Large intestine (tissue), 3 donors: ENCODE results near the gene MROH2A. TPM values are rescaled to one million over a fixed set of nuclear protein-coding genes. Genes with fewer than 3 reads are reported as not detected.

Experiments used
- DNase-seq, 2 donors: peaks; one replicate each; pipeline versions ENCODE4 v3.0.0 to v3.0.0-alpha.2; 2013
- H3K27ac ChIP-seq: one replicate; pipeline ENCODE4 v1.5.1; 2013; ENCODE audit warnings: low read length
- H3K27me3 ChIP-seq: 2 replicates; pipeline ENCODE4 v1.6.1; 2013; ENCODE audit warnings: low read length; ENCODE audit not compliant: control insufficient read depth, insufficient read depth
- H3K36me3 ChIP-seq: 2 replicates; pipeline ENCODE4 v1.6.1; 2013; ENCODE audit warnings: low read length; ENCODE audit not compliant: control insufficient read depth, insufficient read depth
- H3K4me1 ChIP-seq: one replicate; pipeline ENCODE4 v1.6.1; 2013; ENCODE audit warnings: low read length; ENCODE audit not compliant: control insufficient read depth, insufficient read depth
- H3K4me3 ChIP-seq: one replicate; pipeline ENCODE4 v1.5.1; 2013; ENCODE audit warnings: low read length
- H3K9me3 ChIP-seq: one replicate; pipeline ENCODE4 v1.6.1; 2013; ENCODE audit warnings: mild to moderate bottlenecking, low read depth, low read length, moderate library complexity; ENCODE audit not compliant: control insufficient read depth
- WGBS: methylation state at CpG from one replicate; pipeline ENCODE4 v1.1.5; 2013; ENCODE audit warnings: low lambda C conversion rate; ENCODE audit not compliant: insufficient coverage; 5-methylcytosine and 5-hydroxymethylcytosine counted together
- polyA plus RNA-seq: library from polyadenylated mRNA; unstranded; fragments of 120-200 nt; gene quantifications from one replicate; pipeline ENCODE4 v1.2.1, GENCODE V29; 2013

Gene MROH2A
- polyA plus RNA-seq, 1 donor, result 0.16 TPM

GRCh38 chr2:233766416-233766815 is 11.7 kb upstream of the MROH2A start:
- Histone ChIP-seq H3K27ac (no peak overlapping the region), H3K27me3 (no peaks in the 10 kb centered on the region), H3K9me3 (peaks cover 3% of the 10 kb centered on the region), H3K36me3 (no peaks in the 10 kb centered on the region), H3K4me1 (peaks cover 23% of the 10 kb centered on the region), H3K4me3 (no peak overlapping the region)
- WGBS, result no CpG with 5 or more reads among the region's 4 CpGs
- DNase-seq, result no peak

GRCh38 chr2:233768076-233768475 is 10.1 kb upstream of the MROH2A start:
- DNase-seq, result no peak
- peaks cover 16% of the 10 kb centered on the region for H3K4me1 ChIP-seq
- H3K27me3 ChIP-seq, result no peaks in the 10 kb centered on the region
- no peaks in the 10 kb centered on the region for H3K36me3 ChIP-seq
- WGBS, result 100% methylated on average over 1 of the region's 4 CpGs
- H3K27ac ChIP-seq, result no peak overlapping the region
- H3K9me3 ChIP-seq, result peaks cover 3% of the 10 kb centered on the region
- H3K4me3 ChIP-seq, result no peak overlapping the region

GRCh38 chr2:233769260-233769659 is 8.9 kb upstream of the MROH2A start:
- H3K9me3 ChIP-seq, result peaks cover 3% of the 10 kb centered on the region
- H3K27ac ChIP-seq, result no peak overlapping the region
- H3K4me1 ChIP-seq, result peaks cover 6% of the 10 kb centered on the region
- DNase-seq, result no peak
- WGBS, result 80% methylated on average over 1 of the region's 9 CpGs
- no peaks in the 10 kb centered on the region for H3K27me3 ChIP-seq
- H3K4me3 ChIP-seq, result no peak overlapping the region
- H3K36me3 ChIP-seq, result no peaks in the 10 kb centered on the region

GRCh38 chr2:233772153-233772552 is 6.0 kb upstream of the MROH2A start:
- Histone ChIP-seq H3K9me3 (no peaks in the 10 kb centered on the region), H3K36me3 (no peaks in the 10 kb centered on the region), H3K27me3 (no peaks in the 10 kb centered on the region), H3K4me1 (no peaks in the 10 kb centered on the region), H3K27ac (no peak overlapping the region), H3K4me3 (no peak overlapping the region)
- WGBS, result 100% methylated on average over 2 of the region's 16 CpGs
- no peak for DNase-seq

- no CpG with 5 or more reads among the region's 5 CpGs for WGBS
- H3K9me3 ChIP-seq, result no peaks in the 10 kb centered on the region
- no peak overlapping the region for H3K27ac ChIP-seq
- no peaks in the 10 kb centered on the region for H3K27me3 ChIP-seq
- DNase-seq, result no peak
- no peaks in the 10 kb centered on the region for H3K36me3 ChIP-seq
- H3K4me3 ChIP-seq, result no peak overlapping the region
- no peaks in the 10 kb centered on the region for H3K4me1 ChIP-seq
Observed at GRCh38 chr2:233772583-233772982, 5.5 kb upstream of the MROH2A start.

GRCh38 chr2:233773854-233774253 is 4.3 kb upstream of the MROH2A start:
- DNase-seq, result no peak
- H3K9me3 ChIP-seq, result no peaks in the 10 kb centered on the region
- WGBS, result no CpG with 5 or more reads among the region's 5 CpGs
- no peaks in the 10 kb centered on the region for H3K27me3 ChIP-seq
- H3K4me1 ChIP-seq, result no peaks in the 10 kb centered on the region
- H3K4me3 ChIP-seq, result no peak overlapping the region
- no peaks in the 10 kb centered on the region for H3K36me3 ChIP-seq
- no peak overlapping the region for H3K27ac ChIP-seq

GRCh38 chr2:233775414-233775813 is 2.7 kb upstream of the MROH2A start:
- H3K9me3 ChIP-seq, result no peaks in the 10 kb centered on the region
- H3K4me3 ChIP-seq, result no peak overlapping the region
- DNase-seq, result no peak
- H3K36me3 ChIP-seq, result no peaks in the 10 kb centered on the region
- H3K27ac ChIP-seq, result no peak overlapping the region
- no peaks in the 10 kb centered on the region for H3K27me3 ChIP-seq
- no peaks in the 10 kb centered on the region for H3K4me1 ChIP-seq
- no CpG with 5 or more reads among the region's 6 CpGs for WGBS

- no peaks in the 10 kb centered on the region for H3K27me3 ChIP-seq
- H3K36me3 ChIP-seq, result no peaks in the 10 kb centered on the region
- no peaks in the 10 kb centered on the region for H3K4me1 ChIP-seq
- WGBS, result no CpG with 5 or more reads among the region's 4 CpGs
- no peak overlapping the region for H3K4me3 ChIP-seq
- H3K9me3 ChIP-seq, result no peaks in the 10 kb centered on the region
- no peak for DNase-seq
- no peak overlapping the region for H3K27ac ChIP-seq
Observed at GRCh38 chr2:233779722-233780121, 1.6 kb downstream of the MROH2A start.

- no peaks in the 10 kb centered on the region for H3K27me3 ChIP-seq
- DNase-seq, result no peak
- 60% methylated on average over 1 of the region's 4 CpGs for WGBS
- no peaks in the 10 kb centered on the region for H3K4me1 ChIP-seq
- H3K27ac ChIP-seq, result no peak overlapping the region
- no peak overlapping the region for H3K4me3 ChIP-seq
- H3K36me3 ChIP-seq, result no peaks in the 10 kb centered on the region
- no peaks in the 10 kb centered on the region for H3K9me3 ChIP-seq
Observed at GRCh38 chr2:233780771-233781170, 2.6 kb downstream of the MROH2A start.

- H3K36me3 ChIP-seq, result no peaks in the 10 kb centered on the region
Observed at GRCh38 chr2:233789554-233789953, 11.4 kb downstream of the MROH2A start.

GRCh38 chr2:233791151-233791882 is 13.2 kb downstream of the MROH2A start:
- Histone ChIP-seq H3K4me3 (no peak overlapping the region), H3K27ac (no peak overlapping the region), H3K36me3 (no peaks in the 10 kb centered on the region), H3K27me3 (no peaks in the 10 kb centered on the region), H3K9me3 (no peaks in the 10 kb centered on the region), H3K4me1 (peaks cover 14% of the 10 kb centered on the region)
- no peak for DNase-seq
- 89% methylated on average over 3 of the region's 18 CpGs for WGBS

More at GRCh38 chr2:233789554-233789953, 11.4 kb downstream of the MROH2A start:
- DNase-seq, result no peak
- Histone ChIP-seq H3K4me1 (peaks cover 14% of the 10 kb centered on the region), H3K9me3 (no peaks in the 10 kb centered on the region), H3K27me3 (no peaks in the 10 kb centered on the region), H3K4me3 (no peak overlapping the region), H3K27ac (no peak overlapping the region)
- WGBS, result no CpG with 5 or more reads among the region's 7 CpGs
